ENCODE measurements around the gene TBX6. TPM values are rescaled to one million over a fixed set of nuclear protein-coding genes. Genes with fewer than 3 reads are reported as not detected.

The TBX6 gene
- total RNA-seq, 2 donors from 2014 or later = 0.43 TPM; not detected in 1

DNA sequence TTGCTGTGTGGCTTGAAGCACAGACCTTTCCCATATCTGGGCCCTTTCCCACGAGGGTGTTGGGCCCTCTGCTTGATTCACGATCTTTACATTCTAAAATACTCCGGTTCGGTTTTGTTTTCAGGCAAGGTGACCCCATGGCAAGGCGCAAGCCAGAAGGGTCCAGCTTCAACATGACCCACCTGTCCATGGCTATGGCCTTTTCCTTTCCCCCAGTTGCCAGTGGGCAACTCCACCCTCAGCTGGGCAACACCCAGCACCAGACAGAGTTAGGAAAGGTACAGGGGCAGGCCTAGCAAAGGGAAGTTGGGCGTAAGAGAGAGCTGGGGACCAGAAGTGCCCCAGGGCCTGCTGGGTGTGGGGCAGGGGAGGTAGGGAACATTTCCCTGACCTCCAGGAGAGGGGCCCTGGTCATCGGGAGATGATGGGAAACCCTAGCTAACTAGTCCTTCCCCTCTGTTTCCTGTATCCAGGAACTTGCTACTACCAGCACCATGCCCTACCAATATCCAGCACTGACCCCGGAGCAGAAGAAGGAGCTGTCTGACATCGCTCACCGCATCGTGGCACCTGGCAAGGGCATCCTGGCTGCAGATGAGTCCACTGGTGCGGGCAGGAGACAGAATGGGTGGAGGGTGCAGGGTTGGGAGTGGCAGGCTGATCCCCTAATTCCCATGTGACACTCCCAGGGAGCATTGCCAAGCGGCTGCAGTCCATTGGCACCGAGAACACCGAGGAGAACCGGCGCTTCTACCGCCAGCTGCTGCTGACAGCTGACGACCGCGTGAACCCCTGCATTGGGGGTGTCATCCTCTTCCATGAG is 24.8 kb downstream of the TBX6 start:
- no peak for DNase-seq (ENCODE audit: low spot score)
- H3K27ac ChIP-seq = peak overlapping the region; percentile 96 to 100
- H3K36me3 ChIP-seq = peaks cover 59% of the 10 kb centered on the region
- H3K27me3 ChIP-seq = no peaks in the 10 kb centered on the region
- no peaks in the 10 kb centered on the region for H3K9me3 ChIP-seq
- H3K4me1 ChIP-seq = peaks cover 0 to 63% of the 10 kb centered on the region in 2 donors
- H3K4me3 ChIP-seq = peak overlapping the region; percentile 81 to 91
- TF ChIP-seq, protein P1, sequence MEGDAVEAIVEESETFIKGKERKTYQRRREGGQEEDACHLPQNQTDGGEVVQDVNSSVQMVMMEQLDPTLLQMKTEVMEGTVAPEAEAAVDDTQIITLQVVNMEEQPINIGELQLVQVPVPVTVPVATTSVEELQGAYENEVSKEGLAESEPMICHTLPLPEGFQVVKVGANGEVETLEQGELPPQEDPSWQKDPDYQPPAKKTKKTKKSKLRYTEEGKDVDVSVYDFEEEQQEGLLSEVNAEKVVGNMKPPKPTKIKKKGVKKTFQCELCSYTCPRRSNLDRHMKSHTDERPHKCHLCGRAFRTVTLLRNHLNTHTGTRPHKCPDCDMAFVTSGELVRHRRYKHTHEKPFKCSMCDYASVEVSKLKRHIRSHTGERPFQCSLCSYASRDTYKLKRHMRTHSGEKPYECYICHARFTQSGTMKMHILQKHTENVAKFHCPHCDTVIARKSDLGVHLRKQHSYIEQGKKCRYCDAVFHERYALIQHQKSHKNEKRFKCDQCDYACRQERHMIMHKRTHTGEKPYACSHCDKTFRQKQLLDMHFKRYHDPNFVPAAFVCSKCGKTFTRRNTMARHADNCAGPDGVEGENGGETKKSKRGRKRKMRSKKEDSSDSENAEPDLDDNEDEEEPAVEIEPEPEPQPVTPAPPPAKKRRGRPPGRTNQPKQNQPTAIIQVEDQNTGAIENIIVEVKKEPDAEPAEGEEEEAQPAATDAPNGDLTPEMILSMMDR (IDR thresholded peaks at IDR 0.05) = no peak

DNA sequence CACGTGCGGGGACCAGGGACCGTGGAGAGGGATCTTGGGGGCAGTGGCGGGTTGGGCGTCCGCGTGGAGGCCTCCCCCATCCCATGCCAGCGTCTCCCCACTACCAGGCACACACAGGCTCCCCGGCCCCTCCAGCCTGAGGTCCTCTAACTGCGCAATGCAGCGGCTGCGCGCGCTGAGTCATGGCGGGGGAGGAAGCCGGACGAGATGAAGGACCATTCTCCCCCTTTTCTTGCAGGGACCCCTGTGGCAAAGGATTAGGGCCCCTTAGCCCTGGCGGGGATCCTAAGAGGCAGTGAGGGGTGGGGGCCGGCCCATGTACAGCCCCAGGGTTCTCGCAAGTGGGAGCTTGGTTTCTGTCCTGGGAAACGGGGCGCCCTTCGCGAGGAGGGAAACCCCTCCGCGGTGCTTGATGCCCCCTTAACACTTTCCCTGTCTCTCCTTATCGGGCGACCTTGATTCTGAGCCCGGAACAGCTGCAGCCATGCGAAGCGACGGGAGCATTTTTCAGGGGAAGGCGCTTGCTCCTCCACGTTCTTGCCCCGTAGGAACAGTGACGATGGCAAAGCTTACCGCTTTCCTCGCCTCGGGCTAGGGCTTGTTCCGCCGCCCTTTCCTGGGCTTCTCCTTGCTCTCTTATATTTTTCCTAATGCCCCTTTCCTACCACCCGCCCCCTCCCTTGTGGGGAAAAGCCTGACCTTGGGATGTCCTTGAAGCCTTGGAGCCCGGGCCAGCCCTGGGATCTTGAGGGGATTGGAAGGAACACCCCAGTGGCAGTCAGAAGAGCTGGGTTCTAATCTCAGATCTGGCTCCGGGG is 25.6 kb downstream of the TBX6 start:
- TF ChIP-seq, protein P1 (IDR thresholded peaks at IDR 0.05) = no peak
- no peaks in the 10 kb centered on the region for H3K27me3 ChIP-seq
- H3K36me3 ChIP-seq = peaks cover 51% of the 10 kb centered on the region
- H3K4me3 ChIP-seq = peak overlapping the region; percentile 81 to 91
- peaks cover 0 to 62% of the 10 kb centered on the region in 2 donors for H3K4me1 ChIP-seq
- no peaks in the 10 kb centered on the region for H3K9me3 ChIP-seq
- H3K27ac ChIP-seq = peak overlapping the region; percentile 96 to 100
- DNase-seq (ENCODE audit: low spot score) = no peak

DNA sequence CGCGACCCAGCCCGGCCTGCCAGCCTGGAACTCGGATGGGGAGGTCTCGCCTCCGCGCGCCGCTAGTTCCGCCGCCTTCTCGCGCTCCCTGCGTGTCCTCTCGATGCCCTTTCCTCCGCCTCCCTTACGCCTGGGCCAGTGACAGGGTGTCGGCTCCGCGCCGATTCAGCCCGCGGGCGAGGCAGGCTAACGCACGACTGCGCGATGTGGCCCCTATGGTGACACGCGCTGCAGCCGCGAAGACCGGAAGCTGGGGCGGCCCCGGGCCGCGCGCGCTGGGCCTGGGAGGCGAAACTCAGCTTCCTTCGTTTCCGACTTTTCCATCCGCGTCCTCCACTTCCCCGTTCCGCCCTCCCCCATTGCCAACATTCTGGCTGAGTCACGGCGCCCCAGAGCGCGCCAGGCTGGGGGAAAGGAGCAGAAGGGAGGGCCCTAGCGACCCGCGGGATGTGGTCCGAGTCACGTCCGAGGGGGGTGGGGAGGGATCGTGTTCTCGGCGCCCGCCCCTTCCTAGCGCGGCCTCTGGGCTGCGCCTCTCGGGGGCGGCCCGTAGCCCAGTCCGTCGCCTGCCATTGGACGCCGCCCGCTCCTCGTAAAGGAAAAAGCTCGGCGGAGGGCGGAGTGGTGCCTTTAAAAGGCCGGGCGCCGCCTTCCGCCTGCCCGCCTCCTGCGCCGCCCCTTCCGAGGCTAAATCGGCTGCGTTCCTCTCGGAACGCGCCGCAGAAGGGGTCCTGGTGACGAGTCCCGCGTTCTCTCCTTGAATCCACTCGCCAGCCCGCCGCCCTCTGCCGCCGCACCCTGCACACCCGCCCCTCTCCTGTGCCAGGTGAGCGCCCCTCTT is 26.4 kb downstream of the TBX6 start, which contains the start of gene ALDOA:
TSS of gene ALDOA (plus strand) at position 659 of the 841 bp plus-strand sequence. CDS start 1,138 bp downstream, outside the sequence.
- no peaks in the 10 kb centered on the region for H3K27me3 ChIP-seq
- TF ChIP-seq, protein P1 (IDR thresholded peaks at IDR 0.05) = no peak

DNA sequence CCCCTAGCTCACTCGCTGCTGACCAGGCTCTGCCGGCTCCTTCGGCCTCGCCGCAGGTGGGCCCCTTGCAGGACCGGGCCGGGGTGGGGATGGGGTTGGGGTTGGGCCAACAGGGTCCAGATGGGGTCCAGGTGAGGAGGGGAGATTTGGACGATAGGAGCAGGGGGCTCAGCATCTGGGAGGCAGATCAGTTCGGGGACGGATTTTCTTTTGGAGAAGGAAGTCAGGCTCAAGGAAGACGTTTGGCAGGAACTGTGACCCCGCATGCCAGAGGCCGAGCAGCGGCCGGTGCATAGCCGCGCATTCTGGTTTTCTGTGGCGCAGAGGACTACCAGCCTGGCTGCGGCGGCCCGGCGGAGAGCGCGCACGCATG is 27.0 kb downstream of the TBX6 start:
- Histone ChIP-seq H3K4me1 (peaks cover 0 to 55% of the 10 kb centered on the region in 2 donors), H3K4me3 (peak overlapping the region; percentile 81 to 91), H3K27ac (peak overlapping the region; percentile 96 to 100), H3K9me3 (no peaks in the 10 kb centered on the region), H3K36me3 (peaks cover 36% of the 10 kb centered on the region), H3K27me3 (no peaks in the 10 kb centered on the region)
- TF ChIP-seq, protein P1 (IDR thresholded peaks at IDR 0.05) = no peak
- no peak for DNase-seq (ENCODE audit: low spot score)

More for the DNA sequence above, 26.4 kb downstream of the TBX6 start, which contains the start of gene ALDOA:
- Histone ChIP-seq H3K9me3 (no peaks in the 10 kb centered on the region), H3K36me3 (peaks cover 42% of the 10 kb centered on the region), H3K27ac (peak within 1 kb of the TSS; percentile 96 to 100), H3K4me3 (peak within 1 kb of the TSS; percentile 81 to 91), H3K4me1 (peaks cover 0 to 61% of the 10 kb centered on the region in 2 donors)
- DNase-seq (ENCODE audit: low spot score) = peak; percentile 98
